NCI-H82 treated with DMSO at 0.1 percent for 48 hours (cell line): ENCODE measurements around the gene RSBN1L.

Experiments used
- DNase-seq: peaks from one replicate; lab custom pipeline; 2025; ENCODE audit not compliant: unreplicated experiment; lab: John Stamatoyannopoulos, UW

The RSBN1L gene

DNA sequence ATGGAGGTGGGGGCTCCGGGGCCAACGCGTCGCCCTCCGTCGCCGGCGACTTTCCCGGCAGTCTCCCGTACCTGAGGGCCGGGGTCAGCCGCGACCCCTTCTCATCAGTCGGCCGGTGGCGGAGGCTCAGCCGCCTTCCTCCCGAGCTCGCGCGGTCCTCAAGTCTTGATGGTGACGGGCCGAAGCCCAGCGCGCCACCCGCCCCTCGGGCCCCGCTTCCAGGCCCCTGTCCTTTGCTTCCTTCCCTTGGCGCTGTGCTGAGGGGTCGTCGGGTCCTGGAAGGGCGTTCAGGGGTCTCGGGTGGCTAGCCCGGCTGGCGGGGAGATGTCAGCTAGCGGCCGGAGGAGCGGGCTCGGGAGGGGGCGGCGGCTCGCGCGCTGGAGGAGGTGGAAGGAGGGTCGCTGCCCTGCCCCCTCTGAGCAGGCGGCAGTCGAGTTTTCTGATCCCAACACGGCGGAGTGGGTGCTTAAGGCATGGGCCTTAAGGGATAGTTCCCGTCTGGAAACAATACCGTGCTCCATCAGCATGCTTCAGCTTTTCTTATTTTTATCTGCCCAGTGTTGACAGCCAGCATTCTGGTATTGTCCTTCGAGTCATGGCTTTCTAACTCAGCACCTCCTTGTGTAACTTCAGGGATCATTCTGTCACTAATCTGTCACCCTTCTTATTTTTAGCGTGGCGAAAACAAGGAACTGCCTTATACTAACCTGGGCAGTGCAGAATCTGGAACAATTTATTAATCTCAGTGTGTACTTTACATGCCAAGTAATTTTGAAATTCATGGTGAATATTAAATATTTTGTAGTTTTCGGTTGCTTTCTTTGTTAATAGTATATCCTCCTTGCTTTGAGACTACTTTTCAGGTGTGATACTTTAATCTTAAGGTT lies 103.1 kb downstream of the RSBN1L start:
- peak; percentile 69 for DNase-seq

DNA sequence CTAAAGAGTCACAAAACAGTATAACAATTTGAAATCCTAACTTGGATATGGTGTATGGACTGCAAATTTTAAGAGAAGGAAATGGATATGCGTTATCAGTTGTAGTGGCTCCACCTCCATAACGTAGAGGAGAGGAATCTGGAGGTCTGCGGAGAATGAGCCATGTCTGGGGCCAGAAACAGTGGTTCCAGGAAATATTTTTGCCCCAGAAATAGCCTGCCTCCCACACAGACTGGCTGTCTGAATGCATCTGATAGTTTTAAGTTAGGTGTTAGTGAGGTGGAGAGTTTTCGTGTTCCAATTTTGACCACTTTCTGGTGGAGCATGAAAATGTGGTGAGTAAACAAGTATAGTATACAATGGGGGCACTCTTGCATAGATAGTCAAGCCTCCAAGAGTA lies 103.9 kb downstream of the RSBN1L start:
- no peak for DNase-seq

DNA sequence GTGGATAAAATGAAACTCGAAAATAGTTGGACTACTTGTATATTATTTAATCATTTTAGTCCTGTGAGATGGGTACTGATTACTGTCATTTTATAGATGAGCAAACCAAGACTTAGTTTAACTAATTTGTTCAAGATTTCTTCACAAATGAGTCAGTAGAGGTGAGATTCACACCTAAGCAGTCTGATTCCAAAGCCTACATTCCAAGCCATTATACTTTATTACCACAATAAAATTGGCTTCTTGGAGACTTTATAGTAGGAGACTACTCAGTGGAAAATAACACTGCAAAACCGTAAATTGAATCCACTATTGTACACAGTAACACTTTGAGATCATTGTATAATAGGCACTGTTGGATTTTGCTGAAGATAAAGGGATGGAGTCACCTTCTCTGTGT lies 104.5 kb downstream of the RSBN1L start:
- no peak for DNase-seq

DNA sequence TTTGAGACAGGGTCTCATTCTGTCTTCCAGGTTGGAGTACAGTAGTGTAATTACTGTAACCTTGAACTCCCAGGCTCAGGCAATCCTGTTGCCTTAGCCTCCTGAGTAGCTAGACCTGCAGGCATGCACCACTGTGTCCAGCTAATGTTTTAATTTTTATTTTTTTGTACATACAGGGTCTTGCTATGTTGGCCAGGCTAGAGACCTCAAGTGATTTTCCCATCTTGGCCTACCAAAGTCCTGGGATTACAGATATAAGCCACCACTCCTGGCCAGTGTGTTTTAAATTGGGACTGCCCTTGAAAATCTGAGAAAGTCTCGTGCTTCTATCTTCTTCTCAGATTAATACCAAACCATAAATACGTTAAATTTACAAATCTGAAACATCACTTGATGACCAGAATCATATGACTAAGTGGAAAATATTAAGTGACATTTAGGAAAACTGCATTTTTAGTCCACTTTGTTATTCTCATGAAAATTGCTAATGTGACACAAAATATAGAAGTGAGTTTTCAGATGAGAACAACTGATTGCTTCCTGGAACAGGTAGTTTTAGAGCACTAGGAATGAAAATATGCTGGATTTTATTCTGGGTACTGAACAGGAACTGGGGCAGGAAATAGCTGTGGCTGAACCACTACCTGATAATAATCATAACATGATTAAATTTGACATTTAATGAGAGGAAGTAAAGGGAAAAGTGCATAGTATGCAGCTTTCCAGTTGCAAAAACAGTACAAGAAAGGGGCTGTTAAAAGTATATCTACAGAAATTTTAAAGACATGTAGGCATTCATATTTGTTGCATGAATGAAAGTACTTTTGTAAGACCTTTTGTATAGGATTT lies 106.5 kb downstream of the RSBN1L start:
- DNase-seq = no peak

DNA sequence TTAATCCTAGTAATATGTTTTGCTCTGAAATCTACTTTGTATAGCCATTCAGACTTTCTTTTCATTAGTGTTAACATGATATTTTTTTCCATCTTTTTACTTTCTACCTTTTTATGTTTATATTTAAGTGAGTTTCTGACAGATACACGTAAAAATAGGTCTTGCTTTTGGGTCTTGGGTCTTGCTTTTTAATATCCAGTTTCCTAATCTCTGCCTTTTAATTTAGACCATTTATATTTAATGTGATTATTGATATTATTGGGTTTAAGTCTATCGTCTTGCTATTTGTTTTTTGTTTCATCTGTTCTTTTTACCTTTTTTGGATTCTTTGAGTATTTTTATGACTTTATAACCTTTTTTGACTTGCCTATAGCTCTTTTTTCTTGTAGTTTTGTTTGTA lies 110.2 kb downstream of the RSBN1L start:
- no peak for DNase-seq

DNA sequence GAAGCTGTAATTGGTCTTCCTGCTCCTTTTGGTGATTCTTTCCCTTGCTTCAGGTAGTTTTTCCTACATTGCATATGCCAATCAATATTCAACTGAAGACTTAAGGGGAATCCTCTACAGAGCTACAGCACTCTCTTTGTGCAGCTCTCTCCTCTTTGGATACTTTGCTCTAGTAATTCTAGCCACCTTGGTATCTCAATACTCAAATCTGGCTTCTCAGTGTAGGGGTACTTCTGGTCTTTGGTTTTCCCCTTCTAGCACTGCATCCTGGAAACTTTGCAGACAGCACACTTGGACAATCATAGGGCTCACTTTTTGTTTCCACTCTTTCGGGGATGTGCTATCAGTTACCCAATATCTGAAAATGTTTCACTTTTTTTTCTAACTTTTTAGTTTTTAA lies 112.3 kb downstream of the RSBN1L start:
- DNase-seq = no peak

DNA sequence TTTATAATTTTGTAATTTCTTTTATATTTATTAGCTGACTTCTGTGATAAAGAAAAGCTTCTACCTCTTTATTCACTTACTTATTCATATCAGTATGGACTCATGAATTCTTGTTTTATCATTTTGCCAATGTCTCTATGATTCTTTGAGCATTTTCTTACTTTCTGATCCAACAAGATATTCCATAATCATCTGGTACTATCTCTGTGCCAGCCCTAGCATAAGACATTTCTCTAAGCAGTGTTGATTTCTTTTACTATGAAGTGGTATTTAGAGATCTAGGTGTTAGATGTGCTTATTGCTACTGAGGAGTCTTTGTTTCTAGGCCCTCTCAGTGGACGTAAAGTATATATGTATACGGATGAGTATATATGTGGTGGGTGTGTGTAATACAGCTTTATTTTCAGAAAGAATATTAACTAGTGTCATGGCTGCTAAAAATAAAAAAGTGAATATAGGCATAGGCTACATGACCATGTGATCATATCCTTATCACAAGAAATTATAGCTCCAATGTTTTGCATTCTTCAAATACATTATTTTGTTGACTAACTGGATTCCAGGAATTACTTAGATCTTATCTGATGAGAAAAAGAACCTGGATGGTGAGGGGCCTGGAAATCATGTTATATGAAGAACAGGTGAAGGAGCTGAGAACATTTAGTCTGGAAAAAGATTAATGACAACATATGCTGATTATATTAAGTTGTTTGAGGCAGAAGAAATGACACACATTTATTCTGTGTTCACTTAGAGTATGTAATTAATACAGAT lies 115.4 kb downstream of the RSBN1L start:
- no peak for DNase-seq

DNA sequence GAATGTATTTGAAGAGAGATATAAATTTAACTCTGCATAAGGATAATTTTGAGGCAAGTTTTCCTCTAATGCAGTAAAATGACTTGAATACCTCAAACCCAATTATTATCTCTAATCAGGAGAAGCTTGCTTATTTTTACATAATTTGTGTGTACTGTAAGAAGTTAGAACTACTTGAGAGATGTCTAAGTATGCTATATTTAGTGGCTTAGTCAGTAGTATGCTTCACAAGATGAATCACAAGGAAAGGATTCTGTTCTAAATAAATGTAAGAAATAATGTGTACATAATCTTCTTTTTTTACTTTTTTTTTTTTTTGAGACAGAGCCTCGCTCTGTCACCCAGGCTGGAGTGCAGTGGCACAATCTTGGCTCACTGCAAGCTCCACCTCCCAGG lies 116.0 kb downstream of the RSBN1L start:
- DNase-seq = no peak

DNA sequence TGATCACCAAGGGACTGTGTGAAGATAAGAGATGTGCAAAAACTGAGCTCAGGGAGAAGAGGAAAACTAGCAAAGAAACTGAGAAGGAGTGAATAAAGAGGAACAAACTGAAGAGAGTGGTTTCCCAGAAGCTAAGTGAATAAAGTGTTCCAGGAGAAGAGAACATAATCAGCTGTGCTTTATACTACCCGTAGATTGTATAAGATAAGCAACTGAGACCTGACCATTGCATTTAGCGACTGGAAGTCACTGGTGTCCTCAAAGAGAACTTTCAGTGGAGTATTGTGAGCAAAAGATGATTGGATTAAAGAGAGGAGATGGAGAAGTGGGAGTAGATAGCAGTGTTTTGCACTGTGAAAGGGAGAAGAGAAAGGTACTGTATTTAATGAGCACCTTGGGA lies 116.9 kb downstream of the RSBN1L start:
- no peak for DNase-seq

DNA sequence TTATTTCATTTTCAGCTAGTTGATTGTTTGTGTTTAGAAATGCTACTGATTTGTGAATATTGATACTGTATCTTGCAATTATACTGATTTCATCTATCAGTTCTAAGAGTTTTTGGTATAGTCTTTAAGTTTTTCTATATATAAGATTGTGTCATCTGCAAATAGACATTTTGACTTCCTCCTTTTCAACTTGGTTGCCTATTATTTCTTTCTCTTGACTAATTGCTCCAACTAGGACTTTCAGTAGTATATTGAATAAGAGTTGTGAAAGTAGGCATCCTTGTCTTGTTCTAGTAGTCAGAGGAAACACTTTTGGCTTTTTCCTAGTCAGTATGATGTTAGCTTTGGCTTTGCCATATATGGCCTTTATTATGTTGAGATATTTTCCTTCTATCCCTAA lies 122.8 kb downstream of the RSBN1L start:
- DNase-seq = no peak

DNA sequence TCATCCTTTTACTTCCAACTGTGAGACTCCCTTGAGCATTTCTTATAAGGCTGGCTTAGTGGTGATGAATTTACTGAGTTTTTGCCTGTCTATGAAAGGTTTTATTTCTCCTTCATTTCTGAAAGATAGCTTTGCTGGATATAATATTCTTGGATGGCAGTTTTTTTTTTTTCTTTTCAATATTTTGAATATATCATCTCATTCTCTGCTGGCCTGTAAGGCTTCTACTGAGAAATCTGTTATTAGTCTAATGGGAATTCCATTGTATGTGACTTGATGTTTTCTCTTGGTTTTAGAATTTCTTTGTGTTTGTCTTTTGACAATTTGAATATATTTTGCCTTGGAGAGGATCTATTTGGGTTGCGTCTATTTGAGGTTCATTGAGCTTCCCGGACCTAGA lies 124.7 kb downstream of the RSBN1L start:
- no peak for DNase-seq

DNA sequence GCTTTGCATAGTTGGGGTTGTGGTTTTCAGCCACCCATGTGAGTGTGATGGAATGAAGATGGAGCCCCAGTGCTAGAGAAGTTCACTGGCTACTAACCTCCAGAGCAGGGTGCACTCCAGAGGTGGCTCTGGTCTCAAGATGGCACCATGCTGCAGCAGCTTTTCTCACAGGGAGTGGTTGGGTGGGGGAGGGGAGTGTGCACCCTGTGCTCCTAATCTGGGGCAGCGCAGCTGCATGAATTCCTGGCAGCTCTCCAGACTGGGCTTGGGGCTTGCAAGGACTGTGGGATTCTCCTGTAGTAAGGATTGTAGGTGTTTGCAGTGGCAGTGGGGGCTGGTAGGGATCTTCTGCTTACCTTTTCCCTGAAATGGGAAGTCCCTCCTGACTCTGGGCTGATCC lies 126.0 kb downstream of the RSBN1L start:
- no peak for DNase-seq

DNA sequence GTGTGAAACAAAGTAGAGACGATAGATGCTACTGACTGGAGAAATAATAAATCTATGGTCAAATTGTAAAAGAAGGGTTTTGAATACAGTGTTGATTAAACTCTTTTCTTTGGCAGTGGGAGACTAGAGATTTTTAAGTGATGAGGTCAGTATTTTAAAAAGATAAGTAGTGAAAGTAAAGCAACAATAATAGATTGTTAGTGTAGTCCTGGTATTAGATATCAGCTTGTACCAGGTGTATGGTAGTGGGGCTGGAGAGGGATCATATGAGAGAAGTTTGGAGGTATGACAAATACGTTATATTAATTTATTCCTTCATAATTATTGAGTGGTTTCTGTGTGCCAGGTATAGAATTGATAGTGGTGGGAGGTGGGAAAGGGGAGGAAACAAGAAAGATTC lies 127.5 kb downstream of the RSBN1L start:
- no peak for DNase-seq

DNA sequence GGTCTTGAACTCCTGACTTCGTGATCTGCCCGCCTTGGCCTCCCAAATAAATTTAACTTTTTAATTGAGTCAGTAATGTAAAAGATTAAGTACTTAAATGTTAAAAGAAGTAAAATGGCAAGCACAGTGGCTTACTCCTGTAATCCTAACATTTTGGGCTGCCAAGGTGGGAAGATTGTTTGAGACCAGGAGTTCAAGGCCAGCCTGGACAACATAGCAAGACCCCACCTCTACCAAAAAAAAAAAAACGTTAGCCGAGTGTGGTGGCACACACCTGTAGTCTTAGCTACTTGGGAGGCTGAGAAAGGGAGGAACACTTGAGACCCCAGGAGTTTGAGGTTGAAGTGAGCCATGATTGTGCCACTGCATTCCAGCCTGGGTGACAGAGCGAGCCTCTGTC lies 128.4 kb downstream of the RSBN1L start:
- DNase-seq = no peak

DNA sequence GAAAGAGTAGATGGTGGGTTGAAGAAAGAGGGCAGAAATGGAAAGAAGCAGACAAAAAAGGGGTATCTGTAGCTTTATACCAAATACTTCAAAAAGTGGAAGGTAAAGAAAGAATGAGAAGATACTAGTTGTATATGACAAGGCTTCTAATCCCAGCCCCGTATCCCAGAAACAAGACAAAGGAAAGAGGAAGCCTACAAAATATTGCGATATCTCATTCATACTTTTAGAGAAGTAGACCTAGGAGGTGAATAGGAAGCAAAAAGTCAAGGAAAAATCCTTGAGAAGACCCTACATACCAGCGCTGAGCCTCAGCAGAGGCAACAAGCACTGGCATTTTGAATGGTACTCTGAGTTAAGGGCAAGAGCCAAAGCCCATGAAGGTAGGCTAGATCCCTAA lies 128.9 kb downstream of the RSBN1L start:
- no peak for DNase-seq

DNA sequence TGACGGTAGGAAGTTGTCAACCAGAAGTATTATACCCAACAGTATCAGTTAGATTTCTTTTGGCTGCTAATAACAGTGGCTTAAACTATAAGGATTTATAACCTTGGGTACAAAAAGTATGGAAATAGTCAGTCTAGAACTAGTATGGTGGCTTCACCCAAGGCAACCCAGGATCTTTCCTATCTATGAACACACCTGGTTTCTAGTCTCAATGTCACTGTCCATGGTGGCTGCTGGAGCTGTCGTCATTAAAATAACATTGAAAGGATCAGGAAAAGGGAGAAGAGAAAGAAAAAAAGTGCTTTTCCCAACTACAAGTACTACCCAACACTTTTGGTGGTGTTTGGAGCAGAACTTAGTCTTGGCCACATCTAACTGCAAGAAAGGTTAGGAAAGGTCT lies 130.0 kb downstream of the RSBN1L start:
- DNase-seq = no peak

DNA sequence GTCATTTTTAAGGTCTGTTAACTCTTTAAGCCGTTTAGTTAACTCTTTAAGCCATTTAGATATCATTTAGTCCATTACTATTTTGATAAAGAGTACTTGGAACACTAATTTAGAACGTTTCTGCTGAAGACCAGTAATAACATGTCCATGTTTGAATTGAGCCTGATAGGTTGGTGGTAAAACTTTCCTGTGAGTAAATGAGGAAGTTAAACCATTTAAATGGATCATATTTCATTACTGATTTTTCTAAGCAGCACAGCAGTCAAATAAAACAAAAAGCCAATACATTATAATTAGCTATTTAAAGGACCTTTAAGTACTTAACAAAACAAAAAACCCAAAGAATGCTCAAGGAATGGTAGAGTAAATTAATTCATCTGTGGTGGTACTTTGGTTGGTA lies 131.7 kb downstream of the RSBN1L start:
- DNase-seq = no peak

DNA sequence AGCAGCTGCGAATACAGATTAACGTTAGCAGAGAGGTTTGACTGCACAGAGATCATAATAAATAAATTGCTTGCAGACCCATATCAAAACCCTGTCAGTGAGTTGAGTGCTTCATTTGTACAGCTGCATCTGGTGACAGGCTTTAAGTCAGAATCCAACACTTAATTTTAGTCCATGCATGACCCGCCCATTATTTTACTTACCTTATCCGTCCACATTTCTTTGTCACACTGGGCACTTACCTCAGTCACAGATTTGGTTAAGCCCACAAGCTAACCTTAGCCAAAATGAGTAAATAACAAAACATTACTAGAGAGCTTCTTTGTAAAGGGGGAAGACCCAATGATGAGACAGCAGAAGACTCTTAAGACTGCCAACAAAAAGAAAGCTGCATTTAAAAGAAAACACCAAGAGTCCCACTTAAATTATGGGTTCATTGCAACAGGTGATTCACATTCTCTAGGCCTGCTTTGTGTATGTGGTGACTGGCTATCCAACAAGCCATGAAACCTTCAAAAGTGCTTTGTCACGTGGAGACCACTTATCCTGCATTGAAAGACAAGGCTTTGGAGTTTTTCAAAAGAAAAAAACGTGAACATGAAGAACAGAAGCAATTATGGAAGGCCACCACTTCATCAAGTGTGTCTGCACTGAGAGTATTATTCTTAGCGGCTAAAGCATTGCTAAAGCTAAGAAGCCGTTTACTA lies 134.5 kb downstream of the RSBN1L start:
- no peak for DNase-seq

DNA sequence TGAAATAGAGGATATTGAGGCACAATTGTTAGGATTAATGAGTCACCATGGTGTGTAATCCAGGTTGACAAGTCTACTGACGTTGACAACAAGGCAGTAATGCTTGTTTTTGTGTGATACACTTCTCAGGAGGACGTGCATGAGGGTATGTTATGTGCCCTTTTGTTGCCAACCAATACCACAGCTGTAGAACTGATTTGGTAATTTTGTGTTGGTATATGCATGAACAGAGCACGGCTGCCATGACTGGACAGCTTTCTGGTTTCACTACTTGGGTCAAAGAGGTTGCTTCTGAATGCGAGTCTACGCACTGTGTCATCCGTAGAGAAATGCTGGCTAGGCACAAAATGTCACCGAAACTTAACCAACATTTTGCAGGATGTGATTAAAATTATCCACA lies 135.2 kb downstream of the RSBN1L start:
- DNase-seq = no peak

DNA sequence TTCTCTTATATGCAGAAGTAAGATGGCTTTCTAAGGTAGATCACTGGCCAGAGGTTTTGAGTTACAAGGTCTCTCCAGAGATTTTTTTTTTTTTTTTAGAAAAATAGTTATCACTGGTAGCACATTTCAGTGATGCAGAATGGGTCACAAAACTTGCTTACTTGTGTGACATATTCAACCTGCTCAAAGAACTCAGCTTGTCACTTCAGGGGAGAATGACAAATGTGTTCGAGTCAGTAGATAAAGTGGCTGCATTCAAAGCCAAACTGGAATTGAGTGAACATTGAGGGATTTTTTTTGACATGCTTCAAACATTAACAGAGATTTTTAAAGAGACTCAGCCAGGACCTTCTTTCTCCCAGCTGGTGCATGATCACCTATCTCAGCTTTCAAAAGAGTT lies 135.7 kb downstream of the RSBN1L start:
- DNase-seq = no peak
